Hematopoietic multipotent progenitor cell treated with erythropoietin and hydrocortisone succinate and interleukin-3 and kit ligand, for 6 days (in vitro differentiated cells): Measurements from ENCODE around the gene VLDLR.
"Not testable (repeated sequence)": the region's sequence is repeated elsewhere in the genome, so short reads cannot be mapped to it uniquely, and the experiment has no call there.

Experiments used
- DNase-seq: peaks from one replicate; pipeline ENCODE4 v3.0.0-alpha.2; 2015

The VLDLR gene

DNA sequence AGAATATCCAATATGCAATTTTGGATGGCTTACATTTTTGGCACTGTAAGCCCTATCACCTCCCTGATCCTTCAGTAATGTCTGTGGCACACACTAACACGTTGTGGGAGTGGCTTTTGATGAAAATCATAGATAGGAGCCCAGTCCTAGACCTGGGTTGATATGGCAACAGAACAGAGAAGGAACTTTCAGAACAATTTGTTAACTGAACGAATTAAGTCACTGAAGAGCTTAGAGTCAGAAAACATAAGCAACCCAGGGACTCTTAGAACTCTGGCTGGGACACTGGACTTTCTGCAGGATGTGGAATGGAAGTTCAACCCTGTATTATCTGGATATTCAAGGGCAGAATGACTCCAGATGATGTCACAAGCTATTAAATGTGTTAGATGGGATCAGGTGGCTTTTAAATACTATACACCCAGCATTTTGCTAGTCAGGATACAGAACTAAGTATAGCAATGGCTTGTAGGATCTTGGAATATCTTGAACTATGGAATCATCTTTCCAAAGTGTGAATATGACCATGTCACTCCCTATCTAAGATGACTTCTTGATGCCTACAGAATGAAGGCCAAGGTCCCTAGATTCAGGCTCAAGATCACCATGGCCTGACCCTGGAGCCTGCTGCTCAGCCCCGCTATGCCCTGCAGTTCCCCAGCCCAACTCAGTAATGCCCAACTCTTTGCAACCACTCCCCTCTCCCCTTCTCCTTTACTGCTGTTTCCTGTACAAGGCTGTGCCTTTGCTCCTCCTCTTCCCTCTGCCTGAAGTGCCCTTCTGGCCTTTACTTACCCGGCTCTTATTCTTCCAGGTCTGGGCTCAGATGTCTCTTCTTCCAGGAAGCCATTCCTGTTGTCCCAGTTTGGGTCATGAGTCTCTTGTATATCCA is 42.8 kb downstream of the VLDLR start:
- peak; percentile 37 for DNase-seq

DNA sequence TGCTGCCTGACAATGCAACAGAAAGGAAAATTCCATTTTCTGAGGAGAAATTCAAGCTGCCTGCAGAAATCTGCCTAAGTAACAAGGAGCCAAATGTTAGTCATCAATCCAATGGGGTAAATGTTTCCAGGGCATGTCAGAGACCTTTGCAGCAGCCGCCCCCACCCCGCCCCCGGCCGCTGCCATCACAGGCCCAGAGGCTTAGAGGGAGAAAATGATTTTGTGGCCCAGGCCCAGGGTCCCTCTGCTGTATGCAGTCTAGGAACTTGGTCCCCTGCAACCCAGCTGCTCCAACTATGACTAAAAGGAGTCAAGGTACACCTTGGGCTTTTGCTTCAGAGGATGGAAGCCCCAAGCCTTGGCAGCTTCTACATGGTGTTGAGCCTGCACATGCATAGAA is 45.0 kb downstream of the VLDLR start:
- DNase-seq, result no peak

DNA sequence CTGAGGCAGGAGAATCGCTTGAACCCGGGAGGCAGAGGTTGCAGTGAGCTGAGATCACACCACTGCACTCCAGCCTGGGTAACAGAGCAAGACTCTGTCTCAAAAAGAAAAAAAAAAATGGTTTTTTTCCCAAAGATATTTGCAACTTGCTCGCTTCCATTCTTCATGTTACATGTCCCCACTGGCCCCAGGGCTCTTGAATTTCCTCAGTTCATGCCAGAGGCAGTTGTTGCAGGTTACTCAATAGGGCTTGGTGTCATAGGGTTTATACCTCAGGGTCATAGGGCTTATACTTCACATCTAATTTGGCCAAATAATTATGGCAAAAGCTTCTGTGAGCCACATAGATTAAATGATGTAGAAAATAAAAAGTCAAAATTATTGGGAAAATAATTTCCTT is 51.6 kb downstream of the VLDLR start:
- no peak for DNase-seq

DNA sequence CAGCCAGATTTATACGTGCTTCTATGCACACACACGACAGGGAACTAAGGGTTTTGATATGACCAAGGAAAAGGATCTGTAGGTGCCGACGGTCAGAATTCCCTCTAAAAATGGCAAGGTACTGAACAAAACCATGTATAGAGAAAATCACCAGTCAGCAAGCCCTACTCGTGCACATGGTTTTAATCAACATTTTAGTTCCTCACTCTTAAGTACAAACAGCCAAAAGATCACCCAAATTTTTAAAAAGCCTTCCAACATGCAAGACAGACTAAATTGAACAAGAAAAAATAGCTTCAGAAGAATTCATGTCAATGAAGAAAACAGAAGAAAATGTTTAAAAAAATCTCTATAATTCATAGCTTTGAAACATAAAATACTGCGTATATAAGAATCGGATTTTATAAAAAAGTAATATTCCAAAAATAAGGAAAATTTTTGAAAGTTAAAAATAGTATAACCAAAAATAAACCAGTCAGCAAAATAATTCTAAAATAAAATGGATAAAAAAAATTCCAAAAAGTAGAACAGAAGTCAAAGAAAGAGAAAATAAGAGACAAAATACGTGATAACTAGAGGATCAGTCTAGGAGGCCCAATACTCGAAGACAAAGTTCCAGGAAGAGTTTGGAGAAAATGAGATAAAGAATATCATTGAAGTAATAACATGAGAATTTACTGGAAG is 52.7 kb downstream of the VLDLR start:
- no peak for DNase-seq

DNA sequence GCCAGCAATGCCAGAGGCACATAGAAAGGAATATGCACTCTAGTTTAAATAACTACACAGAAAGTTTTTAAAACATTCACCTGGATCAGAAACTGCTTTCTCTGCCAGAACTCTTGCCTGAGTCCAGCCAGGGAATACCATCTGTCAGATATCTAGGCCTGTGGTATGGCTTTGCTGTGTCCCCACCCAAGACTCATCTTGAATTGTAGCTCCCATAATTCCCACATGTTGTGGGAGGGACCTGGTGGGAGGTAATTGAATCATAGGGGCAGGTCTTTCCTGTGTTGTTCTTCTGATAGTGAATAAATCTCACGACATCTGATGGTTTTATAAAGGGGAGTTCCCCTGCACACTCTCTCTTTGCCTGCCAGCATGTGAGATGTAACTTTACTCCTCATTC is 54.2 kb downstream of the VLDLR start:
- DNase-seq, result no peak

DNA sequence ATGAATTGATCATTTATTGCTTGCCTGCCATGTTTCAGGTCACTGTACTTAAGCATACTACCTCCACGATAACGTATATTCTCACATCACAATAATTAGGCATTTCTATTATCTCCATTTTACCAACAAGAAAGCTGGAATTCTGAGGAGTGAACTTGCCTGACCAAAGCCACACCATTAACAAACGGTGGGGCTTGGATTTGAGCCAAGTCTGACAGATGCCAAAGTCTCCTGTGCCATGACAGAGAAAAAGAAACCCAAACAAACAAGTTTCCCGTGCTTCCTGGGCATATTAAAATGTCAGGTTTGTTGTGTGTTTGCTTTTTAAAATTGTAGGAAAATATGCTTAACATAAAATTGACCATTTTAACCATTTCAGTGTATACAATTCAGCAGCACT is 54.9 kb downstream of the VLDLR start:
- DNase-seq, result no peak

DNA sequence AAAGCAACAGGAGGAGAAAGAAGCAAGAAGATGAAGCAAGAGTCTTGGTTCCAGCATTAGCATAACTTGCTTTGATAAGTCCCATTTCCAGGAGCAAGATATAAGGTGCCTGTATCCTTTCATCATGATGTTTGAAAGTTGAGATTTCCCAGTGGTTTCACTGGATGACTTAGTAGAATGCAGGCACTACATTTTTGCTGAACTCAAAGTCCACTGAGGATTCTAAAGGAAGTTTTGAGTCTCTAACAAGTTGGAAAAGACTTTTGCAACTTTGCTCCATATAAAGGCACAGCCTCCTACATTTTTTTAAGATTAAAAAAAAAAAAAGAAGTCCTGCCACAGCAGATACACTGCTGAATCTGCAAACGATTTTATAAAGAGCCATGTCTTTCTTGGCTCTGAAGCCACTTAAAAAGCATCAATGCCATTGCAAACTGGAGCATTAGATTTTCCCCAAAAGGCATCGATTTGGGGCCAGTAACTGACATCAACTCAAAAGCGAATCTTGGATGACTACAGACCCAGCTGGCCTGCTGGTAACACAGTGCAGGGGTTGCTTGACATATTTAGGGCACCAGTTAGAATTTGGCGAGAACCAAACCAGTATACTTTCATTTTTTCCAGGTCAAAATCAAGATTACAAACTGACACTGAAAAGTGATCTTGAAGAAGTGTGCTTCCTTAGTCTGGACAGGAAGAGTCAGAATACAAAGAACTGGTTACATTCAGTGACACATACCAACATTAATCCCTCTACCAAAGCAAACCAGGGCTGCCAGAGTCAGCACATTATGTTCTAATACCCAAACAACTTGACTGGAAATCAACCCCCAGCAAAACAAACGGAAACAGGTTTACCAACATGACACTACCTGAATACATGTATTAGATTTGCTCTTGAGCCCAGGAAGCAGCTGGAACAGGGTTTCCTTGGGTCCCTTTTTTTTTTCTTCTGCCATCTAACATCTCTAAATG is 56.6 kb downstream of the VLDLR start:
- DNase-seq, result no peak

DNA sequence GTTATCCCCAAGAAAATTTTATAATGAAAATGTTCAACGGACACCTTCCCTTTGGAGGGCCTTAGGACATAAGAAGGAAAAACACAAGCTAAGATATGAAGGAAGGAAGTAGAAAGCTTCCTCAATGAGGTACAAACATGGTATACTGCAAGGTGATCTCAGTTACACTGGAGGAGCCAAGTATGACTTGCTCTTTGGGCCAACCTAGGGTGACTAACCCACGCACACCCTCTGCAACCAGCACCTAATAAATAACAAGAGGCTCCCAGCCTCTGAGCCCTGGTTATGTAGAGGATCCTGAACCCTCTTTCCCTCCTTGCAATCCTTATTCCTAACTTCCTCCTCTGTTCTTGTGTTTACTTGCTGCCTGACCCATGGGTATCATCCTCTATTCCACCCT is 57.4 kb downstream of the VLDLR start:
- no peak for DNase-seq

DNA sequence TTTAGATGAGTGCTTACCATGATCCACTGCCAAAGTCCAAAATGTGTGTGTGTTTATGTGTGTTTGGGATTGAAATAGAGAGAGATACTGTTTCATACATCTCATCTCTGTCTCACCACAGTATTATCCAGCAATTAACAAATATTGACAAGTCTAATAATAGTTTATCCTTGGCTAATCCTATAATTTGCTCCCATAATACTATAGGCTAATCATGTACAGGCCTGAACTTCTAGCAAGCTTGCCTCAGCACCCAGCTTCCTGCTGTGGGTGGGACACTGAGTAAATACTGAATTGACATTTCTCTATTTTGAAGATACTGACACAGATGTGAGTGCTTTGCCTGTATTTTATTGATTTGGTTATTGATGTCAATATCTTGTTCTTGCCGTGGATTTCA is 60.4 kb downstream of the VLDLR start:
- DNase-seq, result no peak

DNA sequence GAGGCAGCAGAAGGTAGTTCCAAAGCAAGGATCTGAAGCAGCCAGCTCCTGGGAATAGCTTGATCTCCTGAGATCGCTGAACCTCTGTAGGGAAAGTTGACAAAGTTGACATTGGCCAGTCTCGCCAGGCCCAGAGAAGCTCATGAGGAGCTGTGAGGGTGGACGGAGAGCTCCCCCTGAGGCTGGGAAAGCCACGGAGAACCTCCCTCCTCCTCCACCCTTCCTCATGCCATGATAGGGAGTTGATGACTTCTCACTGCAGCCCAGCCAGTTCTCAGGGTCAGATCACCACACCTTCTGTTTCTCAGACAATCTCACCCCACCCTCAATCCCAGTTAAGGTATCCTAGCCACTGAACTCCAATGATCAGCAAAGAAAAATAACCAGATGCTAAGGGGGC is 65.3 kb downstream of the VLDLR start:
- DNase-seq, result no peak

DNA sequence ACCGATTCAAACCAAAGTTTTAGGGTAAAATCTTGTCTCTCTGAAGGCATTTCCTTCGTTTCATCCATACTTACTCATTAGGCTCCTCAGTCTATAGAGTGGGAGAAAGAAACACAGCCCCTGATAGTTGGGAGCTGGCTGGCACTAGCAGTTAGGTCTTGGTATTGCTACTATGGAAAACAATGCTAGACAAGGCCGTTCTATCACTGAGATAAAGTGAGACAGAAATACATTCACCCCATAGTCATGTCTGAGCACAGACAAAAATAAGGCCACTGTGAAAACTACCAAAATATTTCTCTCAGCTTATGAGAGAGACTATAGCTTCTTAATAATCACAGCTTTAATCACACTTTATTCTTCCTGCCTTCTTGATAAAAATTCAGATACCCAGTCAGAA is 67.0 kb downstream of the VLDLR start:
- DNase-seq, result no peak

DNA sequence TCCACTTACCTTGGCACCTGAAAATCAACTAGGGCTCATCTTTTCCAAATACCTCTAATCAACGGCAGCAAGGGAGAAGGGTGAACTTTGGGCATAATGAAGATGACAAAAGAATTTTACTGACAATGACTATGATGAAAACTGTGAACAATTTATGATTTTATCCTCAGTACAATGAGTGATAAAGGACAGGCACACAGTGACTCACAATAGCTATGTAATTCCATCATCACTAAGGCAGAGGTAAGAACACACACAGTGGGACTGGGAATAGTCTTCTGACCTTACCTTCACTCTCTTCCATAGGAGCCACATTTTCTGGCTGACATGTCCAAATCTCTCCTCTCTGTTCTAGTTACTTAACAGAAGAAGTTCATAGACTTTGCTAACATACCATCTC is 69.6 kb downstream of the VLDLR start:
- DNase-seq, result no peak

DNA sequence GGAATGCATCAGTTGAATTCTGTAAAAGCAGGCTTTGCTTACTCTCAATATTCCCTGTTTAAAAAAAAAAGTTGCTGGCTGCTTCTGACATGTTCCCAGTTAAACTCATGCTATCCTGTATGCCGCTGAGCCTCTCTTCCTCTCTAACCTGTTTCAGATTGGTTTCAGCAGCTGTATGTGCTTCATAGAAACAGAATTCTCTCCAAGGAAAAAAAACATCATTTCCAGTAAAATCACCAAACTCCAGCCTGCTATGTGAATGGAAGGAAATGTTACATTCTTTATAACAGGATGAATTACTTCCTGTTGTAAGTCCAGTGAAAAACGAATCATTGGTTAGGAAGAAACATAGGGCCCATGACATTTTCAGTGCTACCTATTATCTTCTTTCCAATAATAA is 70.0 kb downstream of the VLDLR start:
- no peak for DNase-seq

DNA sequence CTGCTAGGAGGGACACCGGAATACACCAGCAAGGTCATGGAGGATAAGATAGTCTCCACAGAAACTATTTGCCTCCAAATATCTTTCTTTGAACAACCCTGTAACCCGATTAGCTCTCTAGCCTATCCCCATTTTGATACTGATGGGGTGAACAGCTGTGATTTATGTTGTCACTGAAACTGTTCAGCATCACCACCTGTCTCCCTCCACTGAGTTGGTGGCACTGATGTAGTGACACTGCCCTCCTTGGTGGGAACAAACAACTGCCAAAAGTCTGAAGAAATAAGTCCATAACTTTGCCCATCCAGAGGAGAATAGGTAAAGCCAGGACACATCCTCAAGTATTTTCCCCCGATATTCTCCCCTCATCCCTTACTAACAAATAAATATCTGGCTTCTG is 71.5 kb downstream of the VLDLR start:
- no peak for DNase-seq

DNA sequence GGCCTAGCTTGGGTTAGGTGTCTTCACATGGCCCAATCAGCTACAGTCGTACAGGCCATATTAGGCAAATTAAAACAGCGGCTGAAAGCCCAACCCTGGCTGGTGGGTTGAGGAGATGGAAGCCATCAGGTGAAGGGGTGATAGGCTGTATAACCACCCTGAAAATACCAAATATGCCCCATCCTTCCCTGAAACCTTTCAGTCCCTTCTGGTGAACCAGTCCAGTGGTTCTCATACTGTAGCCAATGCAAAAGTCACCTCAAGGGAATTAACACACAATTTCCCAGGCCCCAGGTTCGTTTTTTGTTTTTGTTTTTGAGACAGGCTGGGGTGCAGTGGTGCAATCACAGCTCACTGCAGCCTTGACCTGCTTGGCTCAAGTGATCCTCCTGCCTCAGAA is 75.9 kb downstream of the VLDLR start:
- no peak for DNase-seq

DNA sequence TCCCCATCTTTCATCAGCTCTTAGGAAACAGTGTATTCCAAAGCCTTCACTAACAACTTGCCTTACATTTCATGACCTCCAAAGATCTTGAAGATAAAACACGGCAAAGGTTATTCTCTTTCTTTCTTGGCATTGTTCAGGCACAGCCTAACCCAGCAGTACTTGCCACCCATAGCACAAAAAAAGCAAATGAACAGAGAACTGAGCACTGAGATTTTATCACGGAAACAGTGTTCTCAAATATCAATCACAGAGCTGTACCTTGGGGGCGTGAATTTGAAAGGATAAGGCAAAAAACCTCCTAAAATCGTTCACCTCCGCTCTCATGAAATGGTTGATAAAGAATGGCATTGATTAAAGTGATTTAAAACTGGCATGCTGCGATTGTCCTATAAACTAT is 78.8 kb downstream of the VLDLR start:
- no peak for DNase-seq

DNA sequence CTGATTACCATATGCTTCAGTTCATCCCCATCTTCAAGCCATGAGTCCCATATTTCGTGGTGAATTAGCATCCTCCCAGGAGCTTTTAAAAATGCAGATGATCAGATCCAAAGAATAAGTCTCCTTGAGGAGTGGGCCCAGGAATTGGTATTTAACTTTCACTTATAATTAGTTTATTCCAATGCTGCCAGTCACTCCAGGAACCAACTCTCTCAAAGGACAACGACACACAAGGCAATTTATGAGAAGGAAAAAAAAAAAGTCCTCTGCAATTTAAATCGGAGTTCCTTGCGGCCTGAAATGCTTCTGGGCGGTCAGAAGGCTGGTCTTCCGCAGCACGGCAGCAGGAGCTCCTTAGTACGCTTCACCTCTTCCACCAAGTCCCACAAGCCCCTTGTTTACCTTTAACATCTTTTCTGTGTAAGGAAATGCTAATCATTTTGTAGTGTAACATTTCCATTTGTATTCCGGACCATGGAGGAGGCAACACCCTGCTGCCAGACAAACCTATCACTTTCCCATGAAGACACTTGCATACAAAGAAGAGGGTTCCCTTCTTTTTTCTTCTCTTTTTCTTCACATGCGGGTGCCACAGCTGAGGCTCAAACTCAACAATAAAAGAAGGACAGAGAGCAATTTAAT is 79.4 kb downstream of the VLDLR start:
- no peak for DNase-seq

DNA sequence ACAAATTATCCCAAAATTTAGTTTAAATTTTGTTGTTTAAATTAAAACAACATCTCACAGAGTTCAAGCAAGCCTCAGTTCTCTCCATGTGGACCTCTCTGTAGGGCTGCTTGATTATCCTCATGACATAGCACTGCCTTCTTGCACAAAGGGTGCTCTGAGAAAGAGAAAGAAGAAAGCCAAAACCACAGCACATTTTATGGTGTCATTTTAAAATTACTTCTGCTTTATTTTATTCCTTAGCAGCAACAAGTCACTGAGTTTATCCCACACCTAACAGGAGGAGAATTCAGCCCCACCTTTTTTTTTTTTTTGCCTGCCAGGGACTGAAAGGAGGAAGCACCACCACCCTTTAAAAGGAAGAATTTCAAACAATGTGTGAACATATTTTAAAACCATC is 82.9 kb downstream of the VLDLR start:
- DNase-seq, result peak; percentile 51

DNA sequence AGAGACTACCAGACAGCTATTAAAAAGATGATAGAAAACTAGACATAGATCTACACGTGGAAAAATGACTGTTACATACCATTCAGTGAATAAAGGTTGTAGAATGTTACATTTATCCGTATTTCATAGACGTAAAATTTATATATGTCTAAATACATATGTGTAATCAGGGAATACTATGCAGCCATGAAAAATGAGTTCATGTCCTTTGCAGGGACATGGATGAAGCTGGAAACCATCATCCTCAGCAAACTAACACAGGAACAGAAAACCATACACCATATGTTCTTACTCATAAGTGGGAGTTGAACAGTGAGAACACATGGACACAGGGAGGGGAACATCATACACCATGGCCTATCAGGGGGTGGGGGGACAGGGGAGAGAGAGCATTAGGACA is 85.7 kb downstream of the VLDLR start:
- DNase-seq, result not testable (repeated sequence)
